GM10248 (cell line): Measurements from ENCODE around the gene HORMAD2.

Experiments used
- CTCF ChIA-PET: fragments of 300-600 bp; sonication (Branson Sonifier 250); formaldehyde crosslinking; extraction: SDS; loops from one replicate; lab custom pipeline; 2021; ENCODE audit warnings: antibody characterized with exemption; lab: Yijun Ruan, JAX
- POLR2A ChIA-PET: fragments of 350-650 bp; sonication (Branson Sonifier 250); formaldehyde crosslinking; extraction: SDS; loops from one replicate; lab custom pipeline; 2020; ENCODE audit warnings: antibody characterized with exemption; lab: Yijun Ruan, JAX
- DNase-seq: peaks from one replicate; pipeline ENCODE4 v3.0.0; 2012; ENCODE audit errors: extremely low spot score
- TF ChIP-seq, protein P1 (sequence below): IDR thresholded peaks from 2 replicates; pipeline ENCODE4 v1.5.1; 2012; ENCODE audit warnings: mild to moderate bottlenecking, low read depth; ENCODE audit errors: extremely low read depth, missing control alignments, control extremely low read depth

Gene HORMAD2

DNA sequence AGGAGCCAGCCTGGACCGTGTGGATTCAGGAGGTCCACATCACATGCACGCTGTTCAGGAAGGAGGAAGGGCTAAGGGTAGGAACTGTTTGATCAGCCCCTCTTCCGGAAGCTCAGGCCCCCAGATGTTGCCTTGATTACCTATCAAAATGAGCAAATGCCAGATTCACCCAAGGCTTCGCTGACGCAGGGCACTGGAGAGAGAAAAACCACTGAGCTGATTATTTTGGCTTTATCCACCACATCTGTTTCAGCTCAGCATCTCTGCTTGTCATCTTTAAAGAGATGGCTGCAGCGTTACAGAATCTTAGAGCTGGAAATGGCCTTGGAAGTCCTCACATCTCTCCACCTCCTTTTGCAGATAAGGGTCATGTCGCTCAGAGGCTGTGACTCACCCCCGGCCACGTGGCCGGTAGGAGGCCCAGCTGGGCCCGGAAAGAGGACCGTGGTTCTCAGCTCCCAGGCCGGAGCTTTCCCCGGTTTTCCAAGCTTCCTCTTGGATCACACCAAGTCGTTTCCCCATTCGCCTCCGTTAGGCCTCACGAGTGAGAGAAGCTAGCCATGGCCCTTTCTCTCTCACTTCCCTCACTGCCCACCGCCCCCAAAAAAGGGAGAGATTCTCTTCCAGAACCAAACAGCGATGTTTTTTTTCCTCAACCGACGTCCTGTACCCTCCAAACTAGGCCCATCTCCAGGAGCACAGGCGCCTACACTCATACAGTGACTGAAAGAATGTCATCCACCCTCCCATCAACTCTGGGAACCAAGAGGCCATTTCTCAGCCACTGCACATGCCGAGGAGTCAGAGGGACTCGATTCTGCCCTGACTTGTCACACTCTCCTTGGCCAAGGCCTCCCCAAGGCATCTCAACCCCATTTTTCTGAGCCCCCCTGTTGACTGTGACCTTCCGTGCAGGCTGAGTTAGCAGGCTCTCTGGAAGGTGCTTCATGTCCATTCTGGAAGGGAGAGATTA is 128.7 kb downstream of the HORMAD2 start:
- ChIA-PET CTCF (interaction anchor here (1.0 kb wide), 1 partner anchor 27 kb away, joined by 3 read pairs; no protein-coding TSS in a partner anchor), POLR2A (no interaction called here)
- TF ChIP-seq, protein P1, sequence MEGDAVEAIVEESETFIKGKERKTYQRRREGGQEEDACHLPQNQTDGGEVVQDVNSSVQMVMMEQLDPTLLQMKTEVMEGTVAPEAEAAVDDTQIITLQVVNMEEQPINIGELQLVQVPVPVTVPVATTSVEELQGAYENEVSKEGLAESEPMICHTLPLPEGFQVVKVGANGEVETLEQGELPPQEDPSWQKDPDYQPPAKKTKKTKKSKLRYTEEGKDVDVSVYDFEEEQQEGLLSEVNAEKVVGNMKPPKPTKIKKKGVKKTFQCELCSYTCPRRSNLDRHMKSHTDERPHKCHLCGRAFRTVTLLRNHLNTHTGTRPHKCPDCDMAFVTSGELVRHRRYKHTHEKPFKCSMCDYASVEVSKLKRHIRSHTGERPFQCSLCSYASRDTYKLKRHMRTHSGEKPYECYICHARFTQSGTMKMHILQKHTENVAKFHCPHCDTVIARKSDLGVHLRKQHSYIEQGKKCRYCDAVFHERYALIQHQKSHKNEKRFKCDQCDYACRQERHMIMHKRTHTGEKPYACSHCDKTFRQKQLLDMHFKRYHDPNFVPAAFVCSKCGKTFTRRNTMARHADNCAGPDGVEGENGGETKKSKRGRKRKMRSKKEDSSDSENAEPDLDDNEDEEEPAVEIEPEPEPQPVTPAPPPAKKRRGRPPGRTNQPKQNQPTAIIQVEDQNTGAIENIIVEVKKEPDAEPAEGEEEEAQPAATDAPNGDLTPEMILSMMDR: no peak
- DNase-seq: no peak

DNA sequence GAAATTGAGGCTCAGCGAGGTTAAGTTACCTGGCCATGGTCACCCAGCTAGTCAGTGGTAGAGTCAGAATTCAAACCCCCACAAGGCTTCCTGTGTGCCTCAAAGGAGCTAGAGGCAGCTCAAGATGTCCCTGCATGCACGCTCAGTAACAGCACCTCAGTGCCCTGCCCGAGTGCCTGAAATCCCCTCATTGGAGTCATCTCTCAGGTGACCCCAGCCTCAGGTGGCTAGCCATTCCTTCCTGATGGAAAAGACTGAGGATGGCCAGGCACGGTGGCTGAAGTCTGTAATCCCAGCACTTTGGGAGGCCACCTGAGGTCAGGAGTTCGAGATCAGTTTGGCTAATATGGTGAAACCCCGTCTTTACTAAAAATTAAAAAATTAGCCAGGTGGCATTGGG is 129.4 kb downstream of the HORMAD2 start:
- no peak for DNase-seq
- ChIA-PET CTCF (no interaction called here), POLR2A (no interaction called here)
- TF ChIP-seq, protein P1: no peak

- TF ChIP-seq, protein P1: no peak
- CTCF ChIA-PET: no interaction called here
- POLR2A ChIA-PET: no interaction called here
- no peak for DNase-seq
These were observed 130.1 kb downstream of the HORMAD2 start for GRCh38 chr22:30210235-30210909.

GRCh38 chr22:30211124-30211820 is 131.0 kb downstream of the HORMAD2 start:
- TF ChIP-seq, protein P1: no peak
- no peak for DNase-seq
- ChIA-PET CTCF (no interaction called here), POLR2A (no interaction called here)

GRCh38 chr22:30212363-30212995 is 132.2 kb downstream of the HORMAD2 start:
- TF ChIP-seq, protein P1: no peak
- ChIA-PET POLR2A (no interaction called here), CTCF (no interaction called here)
- DNase-seq: no peak
